HCT116 (cell line): Measurements from ENCODE around the gene ZNF134.

ENCODE experiments used
- EZH2 ChIP-seq: fragments of 200-600 bp; sonication (generic); IDR thresholded peaks from 2 replicates; pipeline ENCODE4 v1.6.1; 2017; ENCODE audit warnings: antibody characterized with exemption, mixed run types
- POLR2AphosphoS5 ChIP-seq: IDR thresholded peaks from 2 replicates; pipeline ENCODE4 v1.6.1; 2011; ENCODE audit warnings: mild to moderate bottlenecking, low read depth, low read length, moderate library complexity
- RAD21 ChIP-seq: IDR thresholded peaks from 2 replicates; pipeline ENCODE4 v1.6.1; 2012; ENCODE audit warnings: low read depth, mild to moderate bottlenecking
- SIN3A ChIP-seq: IDR thresholded peaks from 2 replicates; pipeline ENCODE4 v1.6.1; 2012; ENCODE audit warnings: low read depth
- SRF ChIP-seq: IDR thresholded peaks from 2 replicates; pipeline ENCODE4 v1.6.1; 2012; ENCODE audit warnings: low read depth
- ZFX ChIP-seq: fragments of 450-650 bp; IDR thresholded peaks from 2 replicates; pipeline ENCODE4 v1.6.1; 2017
- TF ChIP-seq, protein P1 (sequence below), 3 experiments: fragments of 200-600 bp in 1 of 3; sonication (generic) in 1 of 3; IDR thresholded peaks in 2 of 3; conservative IDR thresholded peaks in 1 of 3; 2 replicates each; pipeline ENCODE4 v1.5.1; 2012 to 2017; ENCODE audit warnings: low read depth in 2 of 3, low read length in 2 of 3, antibody characterized with exemption in 1 of 3, borderline replicate concordance in 1 of 3, control low read depth in 1 of 3, mild to moderate bottlenecking in 1 of 3, mixed read lengths in 1 of 3, mixed run types in 1 of 3, moderate library complexity in 1 of 3; ENCODE audit not compliant: insufficient read depth in 1 of 3

- peak; percentile 68 for TF ChIP-seq POLR2AphosphoS5
- TF ChIP-seq, protein P1, sequence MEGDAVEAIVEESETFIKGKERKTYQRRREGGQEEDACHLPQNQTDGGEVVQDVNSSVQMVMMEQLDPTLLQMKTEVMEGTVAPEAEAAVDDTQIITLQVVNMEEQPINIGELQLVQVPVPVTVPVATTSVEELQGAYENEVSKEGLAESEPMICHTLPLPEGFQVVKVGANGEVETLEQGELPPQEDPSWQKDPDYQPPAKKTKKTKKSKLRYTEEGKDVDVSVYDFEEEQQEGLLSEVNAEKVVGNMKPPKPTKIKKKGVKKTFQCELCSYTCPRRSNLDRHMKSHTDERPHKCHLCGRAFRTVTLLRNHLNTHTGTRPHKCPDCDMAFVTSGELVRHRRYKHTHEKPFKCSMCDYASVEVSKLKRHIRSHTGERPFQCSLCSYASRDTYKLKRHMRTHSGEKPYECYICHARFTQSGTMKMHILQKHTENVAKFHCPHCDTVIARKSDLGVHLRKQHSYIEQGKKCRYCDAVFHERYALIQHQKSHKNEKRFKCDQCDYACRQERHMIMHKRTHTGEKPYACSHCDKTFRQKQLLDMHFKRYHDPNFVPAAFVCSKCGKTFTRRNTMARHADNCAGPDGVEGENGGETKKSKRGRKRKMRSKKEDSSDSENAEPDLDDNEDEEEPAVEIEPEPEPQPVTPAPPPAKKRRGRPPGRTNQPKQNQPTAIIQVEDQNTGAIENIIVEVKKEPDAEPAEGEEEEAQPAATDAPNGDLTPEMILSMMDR (IDR thresholded peaks at IDR 0.05 in 2 of 3, conservative IDR thresholded peaks at IDR 0.05 in 1 of 3; ENCODE audit: borderline replicate concordance in 1 of 3, insufficient read depth in 1 of 3, low read depth in 2 of 3, low read length in 2 of 3), result no peak
- TF ChIP-seq ZFX, result no peak
- no peak for TF ChIP-seq SIN3A
- no peak for TF ChIP-seq SRF
- TF ChIP-seq RAD21, result no peak
- TF ChIP-seq EZH2, result no peak
Measured at GRCh38 chr19:57632987-57633831, 19.2 kb downstream of the ZNF134 start, which contains the start of gene ZNF211.
